Measurements from ENCODE around the gene AKT3. TPM values are rescaled to one million over a fixed set of nuclear protein-coding genes. Genes with fewer than 3 reads are reported as not detected.
A peak's percentile ranks its signal among the peaks of the same experiment; 100 is the strongest.

AKT3 gene
- total RNA-seq, 1 experiment from 2014 or later, result 31.9 TPM

- H3K27me3 Mint-ChIP-seq (ENCODE audit: insufficient read depth, unreplicated experiment), result peaks cover 10% of the 10 kb centered on the region
- DNase-seq (ENCODE audit: unreplicated experiment), result peak; percentile 36
- H3K36me3 Mint-ChIP-seq (ENCODE audit: insufficient read depth, unreplicated experiment), result peaks cover 1% of the 10 kb centered on the region
- peaks cover 13% of the 10 kb centered on the region for H3K4me1 Mint-ChIP-seq (ENCODE audit: insufficient read depth, unreplicated experiment)
- H3K27ac Mint-ChIP-seq (ENCODE audit: low read depth, unreplicated experiment), result peak overlapping the region; percentile 47
- TF ChIP-seq, protein P1, sequence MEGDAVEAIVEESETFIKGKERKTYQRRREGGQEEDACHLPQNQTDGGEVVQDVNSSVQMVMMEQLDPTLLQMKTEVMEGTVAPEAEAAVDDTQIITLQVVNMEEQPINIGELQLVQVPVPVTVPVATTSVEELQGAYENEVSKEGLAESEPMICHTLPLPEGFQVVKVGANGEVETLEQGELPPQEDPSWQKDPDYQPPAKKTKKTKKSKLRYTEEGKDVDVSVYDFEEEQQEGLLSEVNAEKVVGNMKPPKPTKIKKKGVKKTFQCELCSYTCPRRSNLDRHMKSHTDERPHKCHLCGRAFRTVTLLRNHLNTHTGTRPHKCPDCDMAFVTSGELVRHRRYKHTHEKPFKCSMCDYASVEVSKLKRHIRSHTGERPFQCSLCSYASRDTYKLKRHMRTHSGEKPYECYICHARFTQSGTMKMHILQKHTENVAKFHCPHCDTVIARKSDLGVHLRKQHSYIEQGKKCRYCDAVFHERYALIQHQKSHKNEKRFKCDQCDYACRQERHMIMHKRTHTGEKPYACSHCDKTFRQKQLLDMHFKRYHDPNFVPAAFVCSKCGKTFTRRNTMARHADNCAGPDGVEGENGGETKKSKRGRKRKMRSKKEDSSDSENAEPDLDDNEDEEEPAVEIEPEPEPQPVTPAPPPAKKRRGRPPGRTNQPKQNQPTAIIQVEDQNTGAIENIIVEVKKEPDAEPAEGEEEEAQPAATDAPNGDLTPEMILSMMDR (IDR thresholded peaks at IDR 0.05; ENCODE audit: unreplicated experiment), result no peak
- ChIA-PET CTCF (no interaction called here), POLR2A (interaction anchor here (0.8 to 0.9 kb wide), 2 partner anchors 9 to 205 kb away, joined by 3 read pairs; no protein-coding TSS in a partner anchor)
- H3K4me3 Mint-ChIP-seq (ENCODE audit: unreplicated experiment), result no peak overlapping the region
- no TSS peak for BruUV-seq (replicated peaks)
- no peaks in the 10 kb centered on the region for H3K9me3 Mint-ChIP-seq (ENCODE audit: unreplicated experiment)
- intact Hi-C loops (cut with micrococcal nuclease), result no loop called here
Observed at GRCh38 chr1:243841507-243841906, 8.5 kb downstream of the AKT3 start.

DNA sequence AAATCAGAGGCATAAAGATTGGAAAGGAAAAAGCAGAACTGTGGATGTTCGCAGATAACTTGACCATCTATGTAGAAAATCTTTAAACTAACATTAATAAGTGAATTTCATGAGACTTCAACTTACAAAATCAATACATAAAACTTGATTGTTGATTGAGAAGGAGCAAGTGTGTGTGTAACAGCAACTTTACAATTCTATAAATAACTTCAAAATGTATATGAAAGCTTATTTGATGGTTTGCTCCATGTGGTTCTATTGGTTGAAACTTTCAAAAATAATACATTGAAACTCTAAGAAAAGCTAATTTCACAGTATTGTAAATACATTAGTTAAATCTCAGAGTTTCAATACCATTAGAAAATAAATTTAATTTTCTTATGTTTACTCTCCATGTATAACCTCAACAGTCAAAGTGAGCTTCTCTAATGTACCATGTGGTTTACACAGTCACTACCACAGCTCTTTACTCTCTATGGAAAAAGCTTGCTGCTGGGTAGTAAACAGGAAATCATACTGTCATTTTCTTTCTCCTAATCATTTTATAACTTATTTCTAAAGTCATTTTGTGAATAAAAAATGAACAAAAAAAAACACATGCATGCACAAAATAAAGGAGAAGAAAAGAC lies 12.0 kb downstream of the AKT3 start:
- DNase-seq (ENCODE audit: unreplicated experiment), result no peak
- peaks cover 18% of the 10 kb centered on the region for H3K9me3 Mint-ChIP-seq (ENCODE audit: unreplicated experiment)
- TF ChIP-seq, protein P1 (IDR thresholded peaks at IDR 0.05; ENCODE audit: unreplicated experiment), result no peak
- BruUV-seq (replicated peaks), result no TSS peak
- ChIA-PET POLR2A (interaction anchor here (0.5 to 1.6 kb wide), 5 partner anchors 11 to 209 kb away, joined by 3 to 8 read pairs (median 4); no protein-coding TSS in a partner anchor), CTCF (interaction anchor here (0.6 to 1.9 kb wide), 3 partner anchors 17 to 465 kb away, joined by 3 to 5 read pairs (median 3); no protein-coding TSS in a partner anchor)
- no peaks in the 10 kb centered on the region for H3K27me3 Mint-ChIP-seq (ENCODE audit: insufficient read depth, unreplicated experiment)
- H3K4me1 Mint-ChIP-seq (ENCODE audit: insufficient read depth, unreplicated experiment), result peaks cover 9% of the 10 kb centered on the region
- H3K4me3 Mint-ChIP-seq (ENCODE audit: unreplicated experiment), result no peak overlapping the region
- no peak overlapping the region for H3K27ac Mint-ChIP-seq (ENCODE audit: low read depth, unreplicated experiment)
- peaks cover 8% of the 10 kb centered on the region for H3K36me3 Mint-ChIP-seq (ENCODE audit: insufficient read depth, unreplicated experiment)
- intact Hi-C loops (cut with micrococcal nuclease), result no loop called here

DNA sequence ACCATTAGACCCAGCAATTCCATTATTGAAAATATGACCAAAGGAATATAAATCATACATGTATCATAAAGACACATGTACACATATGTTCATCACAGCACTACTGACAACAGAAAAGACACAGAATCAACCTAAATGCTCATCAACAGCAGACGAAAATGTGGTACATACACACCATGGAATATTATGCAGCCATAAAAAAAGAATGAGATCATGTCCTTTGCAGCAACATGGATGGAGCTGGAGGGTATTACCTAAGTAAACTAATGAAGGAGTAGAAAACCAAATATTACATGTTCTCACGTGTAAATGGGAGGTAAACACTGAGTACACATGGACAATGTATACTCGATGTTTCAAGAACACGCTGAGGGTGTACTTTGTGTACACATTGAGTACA lies 15.9 kb downstream of the AKT3 start:
- Mint-ChIP-seq H3K4me3 (ENCODE audit: unreplicated experiment) (no peak overlapping the region), H3K9me3 (ENCODE audit: unreplicated experiment) (peaks cover 18% of the 10 kb centered on the region), H3K27ac (ENCODE audit: low read depth, unreplicated experiment) (no peak overlapping the region), H3K27me3 (ENCODE audit: insufficient read depth, unreplicated experiment) (no peaks in the 10 kb centered on the region), H3K4me1 (ENCODE audit: insufficient read depth, unreplicated experiment) (no peaks in the 10 kb centered on the region), H3K36me3 (ENCODE audit: insufficient read depth, unreplicated experiment) (peaks cover 8% of the 10 kb centered on the region)
- ChIA-PET POLR2A (interaction anchor here (0.6 to 0.9 kb wide), 2 partner anchors 15 to 43 kb away, joined by 3 read pairs; no protein-coding TSS in a partner anchor), CTCF (interaction anchor here (0.6 to 0.8 kb wide), 3 partner anchors 32 to 439 kb away, joined by 3 to 4 read pairs (median 4); no protein-coding TSS in a partner anchor)
- TF ChIP-seq, protein P1 (IDR thresholded peaks at IDR 0.05; ENCODE audit: unreplicated experiment), result no peak
- intact Hi-C loops (cut with micrococcal nuclease), result no loop called here
- no peak for DNase-seq (ENCODE audit: unreplicated experiment)
- no TSS peak for BruUV-seq (replicated peaks)

DNA sequence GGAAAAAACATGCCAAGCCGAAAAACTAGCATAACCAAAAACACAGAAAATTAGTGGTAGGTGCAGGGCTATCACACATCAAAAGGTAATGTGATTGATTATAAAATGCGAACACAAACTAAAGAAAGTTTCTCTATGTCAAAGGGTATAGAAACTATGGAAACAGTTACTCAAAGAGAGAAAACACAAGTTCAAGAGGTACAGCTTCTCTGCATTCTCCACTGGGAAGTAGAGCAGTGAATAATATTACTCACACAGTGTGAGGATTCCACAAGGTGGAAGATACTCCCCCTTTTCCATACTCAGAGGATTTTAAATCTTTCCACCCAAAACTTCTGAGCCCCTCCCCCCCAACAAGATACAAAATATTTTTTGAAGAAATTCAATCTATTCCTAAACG lies 18.6 kb downstream of the AKT3 start:
- BruUV-seq (replicated peaks), result no TSS peak
- H3K9me3 Mint-ChIP-seq (ENCODE audit: unreplicated experiment), result peaks cover 18% of the 10 kb centered on the region
- H3K4me1 Mint-ChIP-seq (ENCODE audit: insufficient read depth, unreplicated experiment), result no peaks in the 10 kb centered on the region
- H3K27me3 Mint-ChIP-seq (ENCODE audit: insufficient read depth, unreplicated experiment), result no peaks in the 10 kb centered on the region
- no peak for DNase-seq (ENCODE audit: unreplicated experiment)
- no peak overlapping the region for H3K4me3 Mint-ChIP-seq (ENCODE audit: unreplicated experiment)
- peaks cover 7% of the 10 kb centered on the region for H3K36me3 Mint-ChIP-seq (ENCODE audit: insufficient read depth, unreplicated experiment)
- ChIA-PET POLR2A (no interaction called here), CTCF (interaction anchor here (0.7 kb wide), 1 partner anchor 400 kb away, joined by 3 read pairs; no protein-coding TSS in a partner anchor)
- intact Hi-C loops (cut with micrococcal nuclease), result no loop called here
- TF ChIP-seq, protein P1 (IDR thresholded peaks at IDR 0.05; ENCODE audit: unreplicated experiment), result no peak
- no peak overlapping the region for H3K27ac Mint-ChIP-seq (ENCODE audit: low read depth, unreplicated experiment)

Measured in MCF 10A (cell line).